HEK293 (cell line): ENCODE measurements around the gene MRPL28.

Experiments used
- CTCF ChIA-PET: fragments of 350-600 bp; formaldehyde crosslinking; extraction: SDS; loops from one replicate; lab custom pipeline; 2021; ENCODE audit warnings: antibody characterized with exemption; lab: Yijun Ruan, JAX
- POLR2A ChIA-PET: fragments of 300-600 bp; formaldehyde crosslinking; extraction: SDS; loops from one replicate; lab custom pipeline; 2020; ENCODE audit warnings: antibody characterized with exemption, inconsistent platforms; lab: Yijun Ruan, JAX
- H3K27ac ChIP-seq: fragments of 200-500 bp; sonication (Bioruptor generic); 2 replicates; pipeline ENCODE4 v1.5.1; 2014; ENCODE audit warnings: low read depth, low read length, control low read depth, inconsistent platforms; ENCODE audit errors: extremely low read depth
- H3K36me3 ChIP-seq, 2 experiments: fragments of 200-500 bp in 1 of 2; sonication (Bioruptor generic) in 1 of 2; 1 replicate in 1 of 2; 2 replicates in 1 of 2; pipeline ENCODE4 v1.5.1; 2014 to 2017; ENCODE audit warnings: inconsistent platforms in 2 of 2, low read length in 2 of 2; ENCODE audit not compliant: control insufficient read depth in 2 of 2, insufficient read depth in 1 of 2
- H3K4me1 ChIP-seq: fragments of 200-500 bp; sonication (Bioruptor generic); 2 replicates; pipeline ENCODE4 v1.5.1; 2014; ENCODE audit warnings: mild to moderate bottlenecking, low read length, inconsistent platforms; ENCODE audit not compliant: control insufficient read depth, insufficient read depth
- H3K4me3 ChIP-seq: 2 replicates; pipeline ENCODE4 v1.5.1; 2011; ENCODE audit warnings: low read depth, mild to moderate bottlenecking, control low read depth, low read length, moderate library complexity
- H3K9me3 ChIP-seq: fragments of 200-500 bp; sonication (Bioruptor generic); 2 replicates; pipeline ENCODE4 v1.5.1; 2014; ENCODE audit warnings: low read depth, low read length, inconsistent platforms; ENCODE audit not compliant: control insufficient read depth, insufficient read depth
- GLIS2 ChIP-seq: fragments of 450-650 bp; formaldehyde crosslinking; IDR thresholded peaks from 2 replicates; pipeline ENCODE4 v1.5.1; 2016; ENCODE audit warnings: missing biosample characterization, missing genetic modification characterization
- IKZF3 ChIP-seq: fragments of 450-650 bp; IDR thresholded peaks from 2 replicates; pipeline ENCODE4 v1.5.0; 2018; ENCODE audit warnings: missing biosample characterization, mild to moderate bottlenecking, missing genetic modification characterization, moderate library complexity
- REPIN1 ChIP-seq: fragments of 450-650 bp; formaldehyde crosslinking; IDR thresholded peaks from 2 replicates; pipeline ENCODE4 v1.5.1; 2017; ENCODE audit warnings: missing biosample characterization, missing genetic modification characterization, low read depth
- SALL2 ChIP-seq: fragments of 450-650 bp; formaldehyde crosslinking; IDR thresholded peaks from 2 replicates; pipeline ENCODE4 v1.5.0; 2017; ENCODE audit warnings: missing biosample characterization, mild to moderate bottlenecking, missing genetic modification characterization, borderline replicate concordance
- ZBTB1 ChIP-seq: fragments of 450-650 bp; formaldehyde crosslinking; IDR thresholded peaks from 2 replicates; pipeline ENCODE4 v1.5.1; 2016; ENCODE audit warnings: missing biosample characterization, missing genetic modification characterization
- ZBTB8A ChIP-seq: fragments of 450-650 bp; formaldehyde crosslinking; IDR thresholded peaks from 2 replicates; pipeline ENCODE4 v1.5.1; 2016; ENCODE audit warnings: missing biosample characterization, missing genetic modification characterization
- ZNF169 ChIP-seq: fragments of 450-650 bp; formaldehyde crosslinking; IDR thresholded peaks from 2 replicates; pipeline ENCODE4 v1.5.1; 2016; ENCODE audit warnings: missing biosample characterization, missing genetic modification characterization
- ZNF184 ChIP-seq: fragments of 450-650 bp; IDR thresholded peaks from 2 replicates; pipeline ENCODE4 v1.5.1; 2018; ENCODE audit warnings: missing biosample characterization, mild to moderate bottlenecking, missing genetic modification characterization
- ZNF521 ChIP-seq: fragments of 450-650 bp; formaldehyde crosslinking; IDR thresholded peaks from 2 replicates; pipeline ENCODE4 v1.5.1; 2017; ENCODE audit warnings: missing biosample characterization, mild to moderate bottlenecking, missing genetic modification characterization
- ZNF596 ChIP-seq: fragments of 450-650 bp; IDR thresholded peaks from 2 replicates; pipeline ENCODE4 v1.5.0; 2018; ENCODE audit warnings: missing biosample characterization, mild to moderate bottlenecking, missing genetic modification characterization, moderate library complexity
- ZNF76 ChIP-seq: fragments of 450-650 bp; formaldehyde crosslinking; IDR thresholded peaks from 2 replicates; pipeline ENCODE4; 2016; ENCODE audit warnings: low read depth, missing biosample characterization, missing genetic modification characterization, borderline replicate concordance
- ZNF791 ChIP-seq: fragments of 450-650 bp; formaldehyde crosslinking; IDR thresholded peaks from 2 replicates; pipeline ENCODE4 v1.5.1; 2016; ENCODE audit warnings: missing biosample characterization, missing genetic modification characterization
- ZSCAN16 ChIP-seq: fragments of 450-650 bp; formaldehyde crosslinking; IDR thresholded peaks from 2 replicates; pipeline ENCODE4 v1.5.1; 2016; ENCODE audit warnings: missing biosample characterization, missing genetic modification characterization
- ZSCAN23 ChIP-seq: fragments of 450-650 bp; formaldehyde crosslinking; IDR thresholded peaks from 2 replicates; pipeline ENCODE4 v1.5.1; 2016; ENCODE audit warnings: missing biosample characterization, missing genetic modification characterization
- TF ChIP-seq, protein P1 (sequence below): fragments of 450-650 bp; formaldehyde crosslinking; IDR thresholded peaks from 2 replicates; pipeline ENCODE4 v1.5.1; 2016; ENCODE audit warnings: missing biosample characterization, missing genetic modification characterization
- TF ChIP-seq, protein P2 (sequence below): fragments of 450-650 bp; formaldehyde crosslinking; IDR thresholded peaks from 2 replicates; pipeline ENCODE4 v1.5.1; 2016; ENCODE audit warnings: missing biosample characterization, missing genetic modification characterization
- TF ChIP-seq, protein P3 (sequence below): fragments of 450-650 bp; formaldehyde crosslinking; IDR thresholded peaks from 2 replicates; pipeline ENCODE4 v1.5.1; 2016; ENCODE audit warnings: missing biosample characterization, missing genetic modification characterization
- TF ChIP-seq, protein P4 (sequence below): fragments of 450-650 bp; formaldehyde crosslinking; IDR thresholded peaks from 2 replicates; pipeline ENCODE4 v1.5.1; 2016; ENCODE audit warnings: missing biosample characterization, missing genetic modification characterization
- TF ChIP-seq, protein P5 (sequence below): fragments of 450-650 bp; formaldehyde crosslinking; IDR thresholded peaks from 2 replicates; pipeline ENCODE4 v1.5.1; 2016; ENCODE audit warnings: missing biosample characterization, missing genetic modification characterization
- TF ChIP-seq, protein P6 (sequence below): fragments of 450-650 bp; formaldehyde crosslinking; IDR thresholded peaks from 2 replicates; pipeline ENCODE4 v1.5.1; 2016; ENCODE audit warnings: missing biosample characterization, missing genetic modification characterization, borderline replicate concordance
- TF ChIP-seq, protein P7 (sequence below): fragments of 450-650 bp; formaldehyde crosslinking; IDR thresholded peaks from 2 replicates; pipeline ENCODE4 v1.5.1; 2016; ENCODE audit warnings: missing biosample characterization, missing genetic modification characterization

Gene MRPL28

DNA sequence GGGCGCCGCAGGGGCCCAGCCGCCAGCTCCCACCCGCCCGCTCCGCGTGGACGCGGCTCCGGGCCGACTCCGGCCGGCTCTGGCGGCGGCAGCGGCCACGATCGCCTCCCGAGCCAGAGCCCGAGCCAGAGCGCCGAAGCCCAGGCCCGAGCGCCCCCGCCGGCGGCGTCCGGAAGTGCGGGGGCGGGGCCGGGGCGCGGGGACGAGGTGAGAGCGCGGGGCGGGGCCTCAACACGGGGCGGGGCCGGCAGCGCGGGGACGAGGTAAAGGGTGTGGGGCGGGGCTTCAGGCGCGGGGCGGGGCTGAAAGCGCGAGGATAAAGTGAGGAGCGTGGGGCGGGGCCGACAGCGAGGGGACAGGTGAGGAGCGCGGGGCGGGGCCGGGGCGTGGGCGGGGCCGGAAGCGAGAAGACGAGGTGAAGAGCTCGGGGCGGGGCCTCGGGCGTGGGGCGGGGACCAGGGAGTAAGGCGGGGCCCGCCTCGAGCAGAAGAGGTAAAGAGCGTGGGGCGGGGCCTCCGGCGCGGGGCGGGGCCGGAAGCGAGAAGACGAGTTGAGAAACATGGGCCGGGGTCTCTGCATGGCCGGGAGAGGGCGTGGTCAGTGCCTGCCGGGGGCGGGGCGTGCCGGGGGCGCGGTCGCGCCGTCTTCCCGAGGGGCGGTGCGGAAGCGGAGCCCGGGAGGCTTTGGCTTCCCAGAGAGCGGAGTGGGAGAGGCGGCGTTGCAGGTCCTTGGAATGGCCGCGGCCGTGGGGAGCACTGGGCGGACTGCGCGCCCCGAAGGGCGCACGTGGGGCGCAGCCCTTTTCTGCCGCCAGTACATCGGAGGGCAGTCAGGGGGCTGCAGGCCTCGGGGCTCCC, 17.6 kb downstream of the MRPL28 start, which contains the start of gene AXIN1 (continued):
- TF ChIP-seq GLIS2 (tag by site-specific recombination) (peak; percentile 52), ZSCAN16 (no peak), ZBTB1 (tag by site-specific recombination) (no peak), ZNF521 (no peak), IKZF3 (tag by site-specific recombination) (peak; percentile 81), ZBTB8A (tag by site-specific recombination) (peak; percentile 93), SALL2 (no peak), ZSCAN23 (no peak), ZNF169 (tag by site-specific recombination) (no peak), REPIN1 (no peak), ZNF791 (no peak), ZNF596 (tag by site-specific recombination) (no peak), ZNF184 (no peak)
- TF ChIP-seq, protein P1, sequence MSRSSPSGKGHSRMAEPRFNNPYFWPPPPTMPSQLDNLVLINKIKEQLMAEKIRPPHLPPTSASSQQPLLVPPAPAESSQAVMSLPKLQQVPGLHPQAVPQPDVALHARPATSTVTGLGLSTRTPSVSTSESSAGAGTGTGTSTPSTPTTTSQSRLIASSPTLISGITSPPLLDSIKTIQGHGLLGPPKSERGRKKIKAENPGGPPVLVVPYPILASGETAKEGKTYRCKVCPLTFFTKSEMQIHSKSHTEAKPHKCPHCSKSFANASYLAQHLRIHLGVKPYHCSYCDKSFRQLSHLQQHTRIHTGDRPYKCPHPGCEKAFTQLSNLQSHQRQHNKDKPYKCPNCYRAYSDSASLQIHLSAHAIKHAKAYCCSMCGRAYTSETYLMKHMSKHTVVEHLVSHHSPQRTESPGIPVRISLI: no peak
- TF ChIP-seq, protein P2, sequence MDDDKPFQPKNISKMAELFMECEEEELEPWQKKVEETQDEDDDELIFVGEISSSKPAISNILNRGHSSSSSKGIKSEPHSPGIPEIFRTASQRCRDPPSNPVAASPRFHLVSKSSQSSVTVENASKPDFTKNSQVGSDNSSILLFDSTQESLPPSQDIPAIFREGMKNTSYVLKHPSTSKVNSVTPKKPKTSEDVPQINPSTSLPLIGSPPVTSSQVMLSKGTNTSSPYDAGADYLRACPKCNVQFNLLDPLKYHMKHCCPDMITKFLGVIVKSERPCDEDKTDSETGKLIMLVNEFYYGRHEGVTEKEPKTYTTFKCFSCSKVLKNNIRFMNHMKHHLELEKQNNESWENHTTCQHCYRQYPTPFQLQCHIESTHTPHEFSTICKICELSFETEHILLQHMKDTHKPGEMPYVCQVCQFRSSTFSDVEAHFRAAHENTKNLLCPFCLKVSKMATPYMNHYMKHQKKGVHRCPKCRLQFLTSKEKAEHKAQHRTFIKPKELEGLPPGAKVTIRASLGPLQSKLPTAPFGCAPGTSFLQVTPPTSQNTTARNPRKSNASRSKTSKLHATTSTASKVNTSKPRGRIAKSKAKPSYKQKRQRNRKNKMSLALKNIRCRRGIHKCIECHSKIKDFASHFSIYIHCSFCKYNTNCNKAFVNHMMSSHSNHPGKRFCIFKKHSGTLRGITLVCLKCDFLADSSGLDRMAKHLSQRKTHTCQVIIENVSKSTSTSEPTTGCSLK (tag by site-specific recombination): no peak
- TF ChIP-seq, protein P3, sequence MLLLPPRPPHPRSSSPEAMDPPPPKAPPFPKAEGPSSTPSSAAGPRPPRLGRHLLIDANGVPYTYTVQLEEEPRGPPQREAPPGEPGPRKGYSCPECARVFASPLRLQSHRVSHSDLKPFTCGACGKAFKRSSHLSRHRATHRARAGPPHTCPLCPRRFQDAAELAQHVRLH (tag by site-specific recombination): no peak
- TF ChIP-seq, protein P4, sequence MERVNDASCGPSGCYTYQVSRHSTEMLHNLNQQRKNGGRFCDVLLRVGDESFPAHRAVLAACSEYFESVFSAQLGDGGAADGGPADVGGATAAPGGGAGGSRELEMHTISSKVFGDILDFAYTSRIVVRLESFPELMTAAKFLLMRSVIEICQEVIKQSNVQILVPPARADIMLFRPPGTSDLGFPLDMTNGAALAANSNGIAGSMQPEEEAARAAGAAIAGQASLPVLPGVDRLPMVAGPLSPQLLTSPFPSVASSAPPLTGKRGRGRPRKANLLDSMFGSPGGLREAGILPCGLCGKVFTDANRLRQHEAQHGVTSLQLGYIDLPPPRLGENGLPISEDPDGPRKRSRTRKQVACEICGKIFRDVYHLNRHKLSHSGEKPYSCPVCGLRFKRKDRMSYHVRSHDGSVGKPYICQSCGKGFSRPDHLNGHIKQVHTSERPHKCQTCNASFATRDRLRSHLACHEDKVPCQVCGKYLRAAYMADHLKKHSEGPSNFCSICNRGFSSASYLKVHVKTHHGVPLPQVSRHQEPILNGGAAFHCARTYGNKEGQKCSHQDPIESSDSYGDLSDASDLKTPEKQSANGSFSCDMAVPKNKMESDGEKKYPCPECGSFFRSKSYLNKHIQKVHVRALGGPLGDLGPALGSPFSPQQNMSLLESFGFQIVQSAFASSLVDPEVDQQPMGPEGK (tag by site-specific recombination): peak; percentile 86
- TF ChIP-seq, protein P5, sequence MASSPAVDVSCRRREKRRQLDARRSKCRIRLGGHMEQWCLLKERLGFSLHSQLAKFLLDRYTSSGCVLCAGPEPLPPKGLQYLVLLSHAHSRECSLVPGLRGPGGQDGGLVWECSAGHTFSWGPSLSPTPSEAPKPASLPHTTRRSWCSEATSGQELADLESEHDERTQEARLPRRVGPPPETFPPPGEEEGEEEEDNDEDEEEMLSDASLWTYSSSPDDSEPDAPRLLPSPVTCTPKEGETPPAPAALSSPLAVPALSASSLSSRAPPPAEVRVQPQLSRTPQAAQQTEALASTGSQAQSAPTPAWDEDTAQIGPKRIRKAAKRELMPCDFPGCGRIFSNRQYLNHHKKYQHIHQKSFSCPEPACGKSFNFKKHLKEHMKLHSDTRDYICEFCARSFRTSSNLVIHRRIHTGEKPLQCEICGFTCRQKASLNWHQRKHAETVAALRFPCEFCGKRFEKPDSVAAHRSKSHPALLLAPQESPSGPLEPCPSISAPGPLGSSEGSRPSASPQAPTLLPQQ (tag by site-specific recombination): no peak; the same call in 1 of the 2 replicates

DNA sequence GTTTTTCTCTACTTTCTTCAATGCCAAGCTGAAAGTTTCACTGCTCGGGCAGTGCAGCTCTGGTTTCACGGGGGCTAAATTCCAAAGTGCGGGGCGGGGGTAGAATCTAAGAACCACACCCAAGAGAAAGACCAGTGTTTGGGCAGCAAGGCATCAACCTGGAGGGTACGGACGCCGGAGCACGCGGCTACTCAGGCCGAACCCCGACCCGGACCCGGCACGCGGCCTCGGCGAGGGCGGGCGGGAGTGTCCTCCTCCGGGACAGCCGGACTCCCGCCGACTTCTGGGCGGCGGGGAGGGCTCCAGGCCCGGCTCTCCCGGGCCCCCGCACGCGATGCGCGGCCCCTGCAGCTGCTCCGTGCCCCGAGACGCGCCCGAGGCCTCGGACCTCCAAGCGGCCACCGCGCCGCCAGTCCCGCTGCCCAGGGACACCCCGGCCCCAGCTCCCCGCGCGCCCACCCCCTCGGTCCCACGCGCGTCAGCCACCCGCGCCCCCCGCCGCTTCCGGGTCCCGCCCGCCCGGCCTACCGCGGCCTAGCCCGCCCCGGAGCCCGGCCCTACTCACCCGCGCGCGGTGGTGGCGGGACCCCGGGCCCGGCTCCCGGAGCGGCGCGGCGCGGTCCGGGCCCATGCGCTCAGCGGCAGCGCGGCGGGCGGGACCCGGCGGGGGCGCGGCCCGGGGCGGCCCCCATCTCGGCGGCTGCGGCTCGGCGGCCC, 18.4 kb downstream of the MRPL28 start:
- peaks cover 0 to 20% of the 10 kb centered on the region in 2 experiments; a peak in 2 of 3 replicates for H3K36me3 ChIP-seq
- TF ChIP-seq, protein P6, sequence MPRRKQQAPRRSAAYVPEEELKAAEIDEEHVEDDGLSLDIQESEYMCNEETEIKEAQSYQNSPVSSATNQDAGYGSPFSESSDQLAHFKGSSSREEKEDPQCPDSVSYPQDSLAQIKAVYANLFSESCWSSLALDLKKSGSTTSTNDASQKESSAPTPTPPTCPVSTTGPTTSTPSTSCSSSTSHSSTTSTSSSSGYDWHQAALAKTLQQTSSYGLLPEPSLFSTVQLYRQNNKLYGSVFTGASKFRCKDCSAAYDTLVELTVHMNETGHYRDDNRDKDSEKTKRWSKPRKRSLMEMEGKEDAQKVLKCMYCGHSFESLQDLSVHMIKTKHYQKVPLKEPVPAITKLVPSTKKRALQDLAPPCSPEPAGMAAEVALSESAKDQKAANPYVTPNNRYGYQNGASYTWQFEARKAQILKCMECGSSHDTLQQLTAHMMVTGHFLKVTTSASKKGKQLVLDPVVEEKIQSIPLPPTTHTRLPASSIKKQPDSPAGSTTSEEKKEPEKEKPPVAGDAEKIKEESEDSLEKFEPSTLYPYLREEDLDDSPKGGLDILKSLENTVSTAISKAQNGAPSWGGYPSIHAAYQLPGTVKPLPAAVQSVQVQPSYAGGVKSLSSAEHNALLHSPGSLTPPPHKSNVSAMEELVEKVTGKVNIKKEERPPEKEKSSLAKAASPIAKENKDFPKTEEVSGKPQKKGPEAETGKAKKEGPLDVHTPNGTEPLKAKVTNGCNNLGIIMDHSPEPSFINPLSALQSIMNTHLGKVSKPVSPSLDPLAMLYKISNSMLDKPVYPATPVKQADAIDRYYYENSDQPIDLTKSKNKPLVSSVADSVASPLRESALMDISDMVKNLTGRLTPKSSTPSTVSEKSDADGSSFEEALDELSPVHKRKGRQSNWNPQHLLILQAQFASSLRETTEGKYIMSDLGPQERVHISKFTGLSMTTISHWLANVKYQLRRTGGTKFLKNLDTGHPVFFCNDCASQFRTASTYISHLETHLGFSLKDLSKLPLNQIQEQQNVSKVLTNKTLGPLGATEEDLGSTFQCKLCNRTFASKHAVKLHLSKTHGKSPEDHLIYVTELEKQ (tag by site-specific recombination): no peak
- no peak for TF ChIP-seq ZNF76 (tag by site-specific recombination)
- TF ChIP-seq, protein P7, sequence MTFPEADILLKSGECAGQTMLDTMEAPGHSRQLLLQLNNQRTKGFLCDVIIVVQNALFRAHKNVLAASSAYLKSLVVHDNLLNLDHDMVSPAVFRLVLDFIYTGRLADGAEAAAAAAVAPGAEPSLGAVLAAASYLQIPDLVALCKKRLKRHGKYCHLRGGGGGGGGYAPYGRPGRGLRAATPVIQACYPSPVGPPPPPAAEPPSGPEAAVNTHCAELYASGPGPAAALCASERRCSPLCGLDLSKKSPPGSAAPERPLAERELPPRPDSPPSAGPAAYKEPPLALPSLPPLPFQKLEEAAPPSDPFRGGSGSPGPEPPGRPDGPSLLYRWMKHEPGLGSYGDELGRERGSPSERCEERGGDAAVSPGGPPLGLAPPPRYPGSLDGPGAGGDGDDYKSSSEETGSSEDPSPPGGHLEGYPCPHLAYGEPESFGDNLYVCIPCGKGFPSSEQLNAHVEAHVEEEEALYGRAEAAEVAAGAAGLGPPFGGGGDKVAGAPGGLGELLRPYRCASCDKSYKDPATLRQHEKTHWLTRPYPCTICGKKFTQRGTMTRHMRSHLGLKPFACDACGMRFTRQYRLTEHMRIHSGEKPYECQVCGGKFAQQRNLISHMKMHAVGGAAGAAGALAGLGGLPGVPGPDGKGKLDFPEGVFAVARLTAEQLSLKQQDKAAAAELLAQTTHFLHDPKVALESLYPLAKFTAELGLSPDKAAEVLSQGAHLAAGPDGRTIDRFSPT (tag by site-specific recombination): no peak

More for the DNA sequence above, 18.4 kb downstream of the MRPL28 start:
- Histone ChIP-seq H3K27ac (peak overlapping the region; percentile 72; the same call in 1 of the 2 replicates), H3K9me3 (no peaks in the 10 kb centered on the region), H3K4me1 (peaks cover 2% of the 10 kb centered on the region; the same call in 1 of the 2 replicates), H3K4me3 (peak overlapping the region; percentile 51)
- ChIA-PET CTCF (interaction anchor here (0.5 to 1.8 kb wide), 8 partner anchors 10 to 287 kb away, joined by 3 to 5 read pairs (median 3); partner anchors contain the start of gene FAM234A), POLR2A (interaction anchor here (0.6 to 2.0 kb wide), 21 partner anchors 9 to 338 kb away, joined by 3 to 31 read pairs (median 5); partner anchors contain the start of gene LUC7L)
